NT2/D1 (cell line): Measurements from ENCODE around the gene GPR135.

Source experiments
- DNase-seq: peaks from one replicate; pipeline ENCODE4 v3.0.0-alpha.2; 2011; ENCODE audit warnings: low read depth, low spot score
- H3K27me3 ChIP-seq: 2 replicates; pipeline ENCODE4 v1.6.0; 2011; ENCODE audit warnings: mild to moderate bottlenecking; ENCODE audit not compliant: insufficient read length, insufficient read depth
- H3K36me3 ChIP-seq: 2 replicates; pipeline ENCODE4 v1.6.1; 2011; ENCODE audit warnings: mild to moderate bottlenecking, low read length, mixed read lengths; ENCODE audit not compliant: insufficient read depth, insufficient read length
- H3K4me1 ChIP-seq: 2 replicates; pipeline ENCODE4 v1.5.1; 2011; ENCODE audit not compliant: insufficient read depth, insufficient read length
- H3K4me3 ChIP-seq: 2 replicates; pipeline ENCODE4 v1.5.1; 2011; ENCODE audit warnings: low read depth; ENCODE audit not compliant: insufficient read length
- H3K9ac ChIP-seq: 2 replicates; pipeline ENCODE4 v1.6.0; 2011; ENCODE audit warnings: low read depth; ENCODE audit not compliant: insufficient read length
- H3K9me3 ChIP-seq: 2 replicates; pipeline ENCODE4 v1.5.1; 2011; ENCODE audit warnings: mild to moderate bottlenecking, low read length; ENCODE audit not compliant: insufficient read depth
- SUZ12 ChIP-seq: IDR thresholded peaks from 2 replicates; pipeline ENCODE4 v1.6.1; 2011; ENCODE audit not compliant: insufficient read length, insufficient read depth; ENCODE audit errors: extremely low read depth
- YY1 ChIP-seq: IDR thresholded peaks from 2 replicates; pipeline ENCODE4 v1.6.1; 2011; ENCODE audit not compliant: insufficient read length, insufficient read depth
- ZNF274 ChIP-seq: IDR thresholded peaks from 2 replicates; pipeline ENCODE4 v1.6.1; 2011; ENCODE audit warnings: mild to moderate bottlenecking, low read depth, low read length

The GPR135 gene

GRCh38 chr14:59464486-59465315 is 479 bp downstream of the GPR135 start:
- Histone ChIP-seq H3K9me3 (no peaks in the 10 kb centered on the region), H3K27me3 (peaks cover 13% of the 10 kb centered on the region), H3K9ac (peak overlapping the region; percentile 80), H3K4me3 (peak overlapping the region; percentile 51), H3K36me3 (peaks cover 22% of the 10 kb centered on the region), H3K4me1 (peaks cover 3% of the 10 kb centered on the region)
- no peak for TF ChIP-seq YY1
- no peak for TF ChIP-seq ZNF274
- TF ChIP-seq SUZ12, result no peak
- DNase-seq, result no peak

DNA sequence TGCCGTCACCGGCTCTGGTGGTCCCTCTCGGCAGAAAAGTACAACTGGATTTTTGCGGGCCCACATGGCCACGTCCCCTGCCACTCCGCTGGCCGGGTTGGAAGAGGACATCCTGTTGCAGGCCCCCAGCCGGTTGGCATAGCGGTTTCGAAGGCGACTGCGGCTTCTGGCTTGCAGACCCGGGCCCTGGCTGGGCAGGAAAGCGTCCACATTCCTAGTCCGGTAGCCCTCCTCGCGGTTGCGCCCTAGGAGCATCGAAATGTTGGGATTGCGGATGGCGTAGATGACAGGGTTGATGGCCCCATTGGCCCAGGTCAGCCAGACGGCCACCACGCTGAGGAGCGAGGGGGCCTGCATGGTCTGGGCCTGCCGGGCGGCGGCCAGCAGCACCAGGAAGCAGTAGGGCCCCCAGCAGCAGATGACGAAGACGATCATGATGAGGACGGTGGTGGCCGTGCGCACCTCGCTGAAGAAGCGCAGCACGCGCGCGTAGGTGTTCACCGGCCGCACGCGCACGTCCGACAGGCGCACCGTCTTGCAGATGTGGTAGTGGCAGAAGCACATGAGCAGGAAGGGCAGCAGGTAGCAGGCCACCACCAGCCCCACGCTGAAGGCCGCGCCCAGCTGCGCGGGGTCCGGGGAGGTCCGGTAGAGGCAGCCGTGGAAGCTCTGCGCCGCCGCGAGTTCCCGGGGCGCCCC is 1.2 kb downstream of the GPR135 start:
- Histone ChIP-seq H3K9ac (peak overlapping the region; percentile 80), H3K9me3 (no peaks in the 10 kb centered on the region), H3K36me3 (peaks cover 19% of the 10 kb centered on the region), H3K4me1 (peaks cover 3% of the 10 kb centered on the region), H3K27me3 (peaks cover 13% of the 10 kb centered on the region), H3K4me3 (peak overlapping the region; percentile 51)
- no peak for TF ChIP-seq YY1
- no peak for TF ChIP-seq SUZ12
- no peak for TF ChIP-seq ZNF274
- DNase-seq, result no peak

- H3K27me3 ChIP-seq, result peaks cover 13% of the 10 kb centered on the region
- no peaks in the 10 kb centered on the region for H3K9me3 ChIP-seq
- H3K4me1 ChIP-seq, result peaks cover 3% of the 10 kb centered on the region
- H3K9ac ChIP-seq, result no peak overlapping the region
- H3K4me3 ChIP-seq, result no peak overlapping the region
- TF ChIP-seq SUZ12, result no peak
- no peak for TF ChIP-seq ZNF274
- no peak for TF ChIP-seq YY1
- peaks cover 19% of the 10 kb centered on the region for H3K36me3 ChIP-seq
- DNase-seq, result no peak
Observed at GRCh38 chr14:59461891-59462290, 3.3 kb downstream of the GPR135 start.

DNA sequence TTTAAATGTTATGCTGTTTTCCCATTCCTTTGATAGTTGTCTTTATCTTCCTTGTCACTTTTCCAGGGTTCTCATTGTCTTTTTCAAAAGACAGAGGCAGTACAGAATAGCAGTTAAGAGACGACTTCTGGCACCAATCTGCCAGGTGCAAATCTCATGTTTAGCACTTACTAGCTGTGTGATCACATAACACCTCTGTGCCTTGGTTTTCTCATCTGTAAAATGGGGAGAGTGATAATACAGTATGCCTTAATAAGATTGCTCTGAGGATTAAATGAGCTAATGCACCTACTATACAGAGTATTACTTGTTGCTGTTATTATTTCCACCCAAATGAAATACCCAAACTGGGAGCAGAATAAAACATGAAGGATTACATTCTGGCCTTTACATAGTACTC is 4.8 kb downstream of the GPR135 start:
- peaks cover 25% of the 10 kb centered on the region for H3K36me3 ChIP-seq
- H3K27me3 ChIP-seq, result peaks cover 13% of the 10 kb centered on the region
- no peaks in the 10 kb centered on the region for H3K9me3 ChIP-seq
- DNase-seq, result no peak
- TF ChIP-seq SUZ12, result no peak
- TF ChIP-seq YY1, result no peak
- no peak for TF ChIP-seq ZNF274
- no peak overlapping the region for H3K9ac ChIP-seq
- no peak overlapping the region for H3K4me3 ChIP-seq
- H3K4me1 ChIP-seq, result peaks cover 3% of the 10 kb centered on the region

DNA sequence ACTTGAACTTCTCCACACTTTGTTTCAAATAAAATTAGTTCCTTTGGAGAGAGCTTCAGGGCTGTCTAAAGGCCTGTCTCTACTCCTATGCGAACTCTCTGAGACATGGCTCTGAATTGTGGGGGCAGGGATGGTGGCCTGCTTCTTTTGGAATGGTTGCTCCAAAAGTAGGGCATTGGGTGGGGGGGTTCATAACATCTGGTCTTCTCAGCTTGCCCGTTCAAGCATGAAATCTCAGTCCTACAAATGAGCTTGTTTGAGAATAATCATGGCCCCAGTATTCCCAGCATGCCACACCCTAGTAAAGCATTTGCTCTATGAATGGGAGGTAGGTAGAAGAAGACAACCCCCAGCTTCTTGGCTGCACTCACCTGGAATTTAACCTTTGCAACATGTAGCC is 6.7 kb downstream of the GPR135 start:
- H3K9me3 ChIP-seq, result no peaks in the 10 kb centered on the region
- H3K4me1 ChIP-seq, result no peaks in the 10 kb centered on the region
- no peak overlapping the region for H3K9ac ChIP-seq
- no peak overlapping the region for H3K4me3 ChIP-seq
- peaks cover 5% of the 10 kb centered on the region for H3K27me3 ChIP-seq
- peaks cover 25% of the 10 kb centered on the region for H3K36me3 ChIP-seq
- TF ChIP-seq YY1 (no peak), ZNF274 (no peak), SUZ12 (no peak)
- no peak for DNase-seq

- no peaks in the 10 kb centered on the region for H3K4me1 ChIP-seq
- no peak for DNase-seq
- H3K4me3 ChIP-seq, result no peak overlapping the region
- H3K36me3 ChIP-seq, result peaks cover 15% of the 10 kb centered on the region
- TF ChIP-seq SUZ12 (no peak), ZNF274 (no peak)
- H3K9me3 ChIP-seq, result no peaks in the 10 kb centered on the region
- no peaks in the 10 kb centered on the region for H3K27me3 ChIP-seq
- H3K9ac ChIP-seq, result no peak overlapping the region
Observed at GRCh38 chr14:59455411-59455810, 9.8 kb downstream of the GPR135 start.

DNA sequence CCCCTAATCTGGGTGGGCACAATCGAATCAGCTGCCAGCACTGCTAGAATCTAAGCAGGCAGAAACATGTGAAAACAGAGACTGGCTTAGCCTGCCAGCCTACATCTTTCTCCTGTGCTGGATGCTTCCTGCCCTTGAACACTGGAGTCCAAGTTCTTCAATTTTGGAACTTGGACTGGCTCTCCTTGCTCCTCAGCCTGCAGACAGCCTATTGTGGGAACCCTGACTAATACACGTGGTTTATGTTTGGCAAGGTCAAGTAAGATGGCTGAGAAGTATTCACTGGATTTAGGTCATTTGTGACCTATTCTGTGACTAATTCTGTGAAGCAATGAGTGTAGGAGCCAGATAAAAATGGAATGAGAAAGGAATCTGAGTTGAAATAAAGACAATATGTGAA is 11.0 kb downstream of the GPR135 start:
- no peaks in the 10 kb centered on the region for H3K9me3 ChIP-seq
- TF ChIP-seq SUZ12, result no peak
- TF ChIP-seq ZNF274, result no peak
- no peak for TF ChIP-seq YY1
- no peak overlapping the region for H3K4me3 ChIP-seq
- peaks cover 14% of the 10 kb centered on the region for H3K36me3 ChIP-seq
- H3K27me3 ChIP-seq, result no peaks in the 10 kb centered on the region
- no peak for DNase-seq
- H3K9ac ChIP-seq, result no peak overlapping the region
- no peaks in the 10 kb centered on the region for H3K4me1 ChIP-seq
